Measurements from ENCODE around the gene MSX1. TPM values are rescaled to one million over a fixed set of nuclear protein-coding genes. Genes with fewer than 3 reads are reported as not detected.

The MSX1 gene
- polyA plus RNA-seq, 12 donors = 1.1 to 4.9 (median 1.7) TPM; not detected in 2

- no peak for DNase-seq
Observed at GRCh38 chr4:4838936-4839810, 20.3 kb upstream of the MSX1 start.

DNA sequence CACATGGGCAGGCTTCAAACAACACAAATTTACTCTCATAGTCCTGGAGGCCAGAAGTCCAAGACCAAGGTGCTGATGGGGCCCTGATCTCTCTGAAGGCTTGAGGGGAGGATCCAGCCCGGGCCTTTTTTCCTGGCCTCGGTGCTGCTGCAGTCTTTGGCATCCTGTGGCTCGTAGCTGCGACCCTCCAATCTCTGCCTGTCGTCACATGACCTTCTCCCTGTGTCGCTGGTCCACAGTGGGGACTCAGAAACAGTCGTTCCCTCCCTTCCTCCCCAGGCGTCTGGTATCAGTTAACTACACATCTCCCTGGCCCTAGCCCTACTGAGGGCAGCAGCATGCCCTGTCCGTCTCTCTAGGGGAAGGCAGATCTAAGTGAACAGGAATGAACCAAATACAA, 19.1 kb upstream of the MSX1 start:
- no peak for DNase-seq

- DNase-seq = no peak
Observed at GRCh38 chr4:4841156-4841555, 18.3 kb upstream of the MSX1 start.

DNA sequence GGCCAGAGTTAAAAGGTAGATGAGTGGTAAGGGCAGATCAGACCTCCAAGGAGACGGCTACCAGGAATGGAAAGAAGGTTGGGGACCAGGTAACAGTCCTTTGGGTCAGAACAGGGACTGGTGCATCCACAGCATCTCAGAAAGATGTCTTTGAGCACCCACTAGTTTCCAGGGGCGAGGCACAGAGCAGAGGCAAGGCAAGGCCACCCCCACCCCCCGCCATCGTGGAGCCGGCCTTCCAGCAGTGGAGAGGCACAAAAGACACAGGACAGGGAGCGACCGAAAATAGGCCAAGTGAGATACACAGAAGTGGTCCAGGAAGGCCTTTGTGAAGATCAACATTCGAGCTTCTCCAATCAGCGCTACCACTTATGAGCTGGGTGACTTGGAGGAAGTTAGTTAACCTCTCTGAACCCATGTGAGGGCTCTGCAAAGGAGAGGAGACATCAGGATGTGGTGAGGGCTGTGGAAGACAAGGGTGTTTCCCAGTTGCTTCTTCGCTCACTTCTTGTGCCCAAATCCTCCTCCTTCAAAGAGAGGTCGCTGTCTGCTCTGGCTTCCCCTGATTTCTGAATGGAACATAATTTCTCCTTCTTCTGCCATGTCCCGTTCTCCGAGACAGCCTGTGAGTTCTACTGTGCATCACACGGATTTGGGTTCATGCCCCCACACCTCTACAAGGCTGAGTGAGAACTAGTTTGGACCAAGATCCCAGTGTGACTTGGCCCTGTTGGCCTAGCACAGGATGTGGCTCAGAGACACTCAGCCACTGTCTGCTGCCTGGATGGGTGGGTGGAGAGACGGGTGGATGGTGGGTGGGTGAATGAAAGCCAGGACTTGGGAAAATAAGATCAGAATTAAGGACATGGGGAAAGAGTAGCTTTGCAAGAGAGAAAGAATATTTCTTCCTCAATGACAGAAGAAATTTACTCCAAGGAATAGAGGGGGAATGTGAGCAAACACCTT, 16.7 kb upstream of the MSX1 start:
- DNase-seq = no peak

DNA sequence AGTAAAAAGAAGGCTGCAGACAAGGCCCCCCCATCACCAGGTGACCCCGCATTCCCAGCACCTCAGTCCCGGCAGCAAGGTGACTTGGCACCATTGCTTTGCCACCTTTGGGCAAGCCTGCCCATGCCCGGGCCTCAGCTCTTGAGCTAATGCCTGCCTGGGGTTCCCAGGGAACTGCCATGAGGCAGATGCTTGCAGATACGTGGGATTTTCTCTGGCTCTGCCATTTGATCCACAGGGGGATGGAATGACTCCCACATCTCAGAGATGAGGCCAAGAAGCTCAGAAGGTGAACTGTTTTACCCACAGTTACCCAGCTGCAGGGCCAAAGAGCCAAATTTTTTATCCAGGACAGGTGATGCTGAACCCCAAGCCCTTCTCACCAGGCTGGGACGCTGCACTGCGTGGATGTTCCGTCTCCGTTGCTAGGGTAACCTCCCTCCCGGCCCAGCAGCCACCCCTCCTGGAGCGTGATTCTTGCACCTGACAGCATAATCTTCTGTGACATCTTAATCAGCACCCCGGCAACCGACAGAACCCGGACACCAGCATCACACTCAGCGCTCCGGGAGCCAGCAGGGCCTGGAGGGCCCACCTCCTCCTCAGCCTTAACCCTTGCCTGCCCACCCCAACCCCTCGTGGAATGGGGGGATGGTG, 15.7 kb upstream of the MSX1 start:
- no peak for DNase-seq

- DNase-seq = no peak
Observed at GRCh38 chr4:4845027-4845426, 14.4 kb upstream of the MSX1 start.

DNA sequence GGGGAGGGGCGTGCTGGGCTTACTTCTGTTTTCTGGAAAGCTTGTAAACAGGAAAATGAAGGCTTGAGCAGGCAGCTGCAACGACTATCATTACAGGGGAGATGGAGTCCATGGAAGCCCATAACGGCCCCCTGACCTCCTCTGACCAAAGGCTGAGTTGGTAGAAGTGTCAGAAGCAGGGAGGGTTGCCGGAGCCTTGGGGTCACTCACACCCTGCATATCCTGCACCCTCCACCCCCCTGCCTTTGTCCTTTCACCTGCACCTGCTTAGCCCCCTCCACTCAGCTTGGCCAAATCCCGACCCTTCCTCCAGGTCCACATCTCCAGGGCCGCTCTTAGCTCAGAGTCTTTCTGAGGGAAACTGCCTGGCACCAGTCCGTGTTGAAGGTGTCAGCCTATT, 12.5 kb upstream of the MSX1 start:
- no peak for DNase-seq

DNA sequence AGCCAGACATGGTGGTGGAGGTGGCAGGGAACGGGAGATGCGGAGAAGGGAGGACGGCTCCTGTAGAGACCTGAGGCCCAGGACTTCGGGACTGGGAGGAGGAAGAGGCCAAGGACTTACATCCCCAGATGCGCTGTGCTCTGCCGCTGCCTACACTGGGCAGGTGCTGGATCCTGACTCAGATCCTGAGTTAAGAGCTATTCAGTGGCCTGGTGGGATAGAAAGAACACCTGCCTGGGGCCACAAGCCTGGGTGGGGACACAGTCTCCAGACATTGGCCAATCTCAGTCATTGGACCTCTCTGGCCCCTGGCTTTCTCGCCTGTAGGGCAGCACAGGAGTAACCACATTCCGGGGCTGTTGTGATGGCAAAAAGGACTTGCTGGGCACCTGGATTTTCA, 10.9 kb upstream of the MSX1 start:
- DNase-seq = no peak

GRCh38 chr4:4849106-4849505, 10.4 kb upstream of the MSX1 start:
- no peak for DNase-seq

- DNase-seq = no peak
Observed at GRCh38 chr4:4849524-4850193, 9.8 kb upstream of the MSX1 start.

DNA sequence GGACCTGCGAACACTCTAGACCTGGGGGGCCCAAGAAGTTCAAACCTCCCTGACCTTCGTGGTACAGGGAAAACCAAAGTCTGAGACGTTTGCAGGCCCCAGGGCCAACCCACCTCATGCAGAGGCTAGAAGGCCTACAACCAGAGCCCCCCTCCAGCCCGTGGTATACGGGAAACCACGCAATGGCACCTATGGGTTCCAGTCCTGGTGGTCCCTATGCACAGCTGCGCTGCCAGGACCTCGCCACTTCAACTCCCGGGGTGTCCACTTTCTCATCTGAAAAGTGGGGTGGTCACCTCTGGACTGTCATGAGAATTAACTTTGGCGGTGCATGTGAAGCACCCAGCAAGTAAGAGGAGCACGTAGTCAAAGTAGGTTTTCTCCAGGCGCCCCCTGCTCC, 8.4 kb upstream of the MSX1 start:
- no peak for DNase-seq

DNA sequence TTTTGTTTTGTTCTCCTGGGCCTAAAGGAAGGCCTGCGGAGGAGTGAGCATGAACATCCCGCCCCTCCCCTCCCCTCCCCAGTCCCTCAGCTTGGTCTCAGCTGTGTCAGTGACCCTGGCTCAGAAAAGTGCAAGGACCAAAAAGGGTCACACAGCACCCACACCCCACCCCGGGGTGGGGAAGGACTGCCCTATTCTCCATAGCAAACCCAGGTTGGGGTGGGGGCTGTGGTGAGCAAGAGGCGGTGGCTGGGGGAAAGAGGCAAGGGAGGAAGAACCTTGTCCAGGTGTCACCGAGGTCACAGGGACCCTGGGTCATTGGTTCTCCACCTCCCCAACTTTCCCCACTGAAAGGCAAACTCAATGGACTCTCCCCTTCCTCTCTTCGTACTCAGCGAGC, 7.6 kb upstream of the MSX1 start:
- DNase-seq = no peak

DNA sequence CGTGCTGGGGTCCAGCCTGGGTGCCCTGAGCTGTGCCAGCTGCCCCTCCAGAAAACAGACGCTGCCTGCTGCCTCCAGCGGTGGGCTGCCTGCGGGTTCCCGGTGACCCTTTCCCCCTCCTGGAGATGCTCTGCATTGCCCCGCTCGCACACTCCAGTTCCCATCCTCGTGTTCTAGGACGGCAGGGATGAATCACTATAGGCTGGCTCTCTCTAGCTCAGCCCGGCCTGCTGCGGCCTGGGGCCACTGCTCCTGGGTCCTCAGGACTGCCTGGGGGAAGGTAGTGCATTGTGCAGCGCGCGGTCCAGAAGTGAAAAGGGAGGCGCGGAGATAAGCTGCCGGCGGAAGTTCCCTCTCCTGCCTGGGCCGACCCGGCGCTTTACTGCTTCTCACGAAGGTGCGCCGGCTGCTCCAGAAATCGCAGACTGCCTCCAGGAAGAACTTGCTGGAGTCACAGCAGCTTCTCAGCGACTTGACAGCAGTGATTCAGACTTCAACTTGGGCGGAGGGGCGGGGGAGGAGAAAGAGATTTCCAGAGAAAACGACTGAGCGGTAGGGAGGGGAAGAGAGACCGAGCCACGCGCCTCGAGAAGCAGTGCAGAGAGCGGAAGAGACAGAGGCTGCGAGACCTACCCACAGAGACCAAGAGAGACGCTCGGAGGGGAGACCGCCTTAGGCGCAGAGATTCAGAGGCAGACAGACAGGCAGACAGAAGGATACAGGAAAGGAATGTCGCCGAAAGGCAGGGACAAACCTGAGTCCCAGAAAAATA, 6.7 kb upstream of the MSX1 start:
- DNase-seq = no peak

DNA sequence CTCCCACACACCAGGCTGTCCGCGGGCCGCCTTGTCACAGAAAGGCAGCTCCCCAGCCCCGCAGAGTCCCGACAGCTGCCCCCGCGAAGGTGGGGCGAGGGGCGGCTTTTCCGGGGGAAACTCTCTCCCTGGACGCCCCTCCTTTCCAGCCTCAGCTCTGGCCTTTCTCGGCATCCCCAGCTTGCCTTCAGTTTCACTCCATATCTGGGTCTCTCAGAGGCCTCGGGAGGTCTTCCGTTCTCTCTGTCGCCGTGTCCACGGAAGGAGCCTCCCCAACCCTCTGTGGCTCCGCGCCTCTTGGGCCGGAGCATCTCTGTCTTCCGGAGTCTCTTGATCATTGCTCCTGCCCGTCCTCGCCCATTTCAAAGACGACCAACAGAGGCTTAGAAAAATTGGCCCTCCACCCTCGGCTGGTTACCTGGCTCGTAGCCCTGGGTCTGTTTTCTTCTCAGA, 6.1 kb upstream of the MSX1 start:
- no peak for DNase-seq

- DNase-seq = no peak
Observed at GRCh38 chr4:4853921-4854648, 5.4 kb upstream of the MSX1 start.

- no peak for DNase-seq
Observed at GRCh38 chr4:4854649-4855295, 4.7 kb upstream of the MSX1 start.

DNA sequence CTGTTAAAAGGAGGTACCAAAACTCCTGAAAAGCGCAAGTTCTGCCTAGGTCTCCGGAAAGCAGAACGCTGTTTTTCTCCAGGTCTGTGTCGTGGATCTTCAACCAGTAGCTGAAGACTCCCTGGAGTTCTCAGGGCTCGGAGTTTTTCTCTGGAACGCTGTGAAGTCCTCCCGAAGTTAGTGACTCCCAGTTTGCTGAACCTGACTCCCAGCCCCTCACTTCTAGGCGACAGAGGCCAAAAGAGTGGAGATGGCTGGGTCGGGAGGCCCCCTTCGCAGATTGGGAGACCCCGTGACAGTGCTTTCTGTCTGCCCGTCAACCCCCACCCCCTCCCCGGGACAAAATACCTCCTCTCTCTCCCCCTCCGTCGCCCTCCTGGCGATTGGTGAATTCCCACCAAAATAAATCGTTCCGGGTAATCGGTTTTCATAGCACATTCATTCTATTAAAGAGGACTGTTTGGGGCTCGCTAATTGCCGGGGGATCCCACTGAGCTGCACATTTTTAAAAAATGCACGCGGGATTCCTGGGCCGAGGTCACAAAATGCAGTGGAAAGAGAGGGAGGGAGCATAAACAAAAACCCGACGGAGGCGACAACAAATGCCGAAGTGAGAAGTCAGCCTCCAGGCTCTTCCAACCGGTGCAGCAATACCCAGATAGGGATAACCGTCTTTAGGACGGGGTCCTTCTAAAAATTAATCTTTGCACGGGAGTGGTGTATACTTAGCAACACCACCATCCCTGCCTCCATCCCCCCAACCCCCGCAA, 4.0 kb upstream of the MSX1 start:
- no peak for DNase-seq

Measured in muscle of arm (tissue), 12 donors.